ENCODE measurements around the gene DDT.
"Not testable (repeated sequence)": the region's sequence is repeated elsewhere in the genome, so short reads cannot be mapped to it uniquely, and the experiment has no call there.

The DDT gene

GRCh38 chr22:23952794-23953405 lies 21.3 kb downstream of the DDT start:
- not testable (repeated sequence) for DNase-seq (ENCODE audit: low spot score)

GRCh38 chr22:23951383-23951782 lies 22.9 kb downstream of the DDT start:
- DNase-seq (ENCODE audit: low spot score): not testable (repeated sequence)

GRCh38 chr22:23949764-23950163 lies 24.5 kb downstream of the DDT start:
- not testable (repeated sequence) for DNase-seq (ENCODE audit: low spot score)

GRCh38 chr22:23947391-23947790 lies 26.9 kb downstream of the DDT start:
- DNase-seq (ENCODE audit: low spot score): peak; percentile 36

GRCh38 chr22:23940166-23940565 lies 34.1 kb downstream of the DDT start:
- DNase-seq (ENCODE audit: low spot score): not testable (repeated sequence)

- no peak for DNase-seq (ENCODE audit: low spot score)
Observed at GRCh38 chr22:23939017-23939357, 35.3 kb downstream of the DDT start.

- no peak for DNase-seq (ENCODE audit: low spot score)
Observed at GRCh38 chr22:23938328-23939016, 35.8 kb downstream of the DDT start.

GRCh38 chr22:23926561-23926960 lies 47.7 kb downstream of the DDT start:
- DNase-seq (ENCODE audit: low spot score): no peak

GRCh38 chr22:23925020-23925606 lies 49.1 kb downstream of the DDT start:
- DNase-seq (ENCODE audit: low spot score): no peak

- no peak for DNase-seq (ENCODE audit: low spot score)
Observed at GRCh38 chr22:23922921-23923320, 51.3 kb downstream of the DDT start.

- not testable (repeated sequence) for DNase-seq (ENCODE audit: low spot score)
Observed at GRCh38 chr22:23921586-23922201, 52.5 kb downstream of the DDT start.
